OCI-LY3 (cell line): ENCODE data around the gene EPN3.

Experiments used
- H2AFZ ChIP-seq: fragments of 200-600, 300-600 bp; shearing (Covaris generic); 2 replicates; pipeline ENCODE4 v1.6.0; 2014; ENCODE audit warnings: antibody characterized with exemption, low read depth, low read length
- H3K27ac ChIP-seq: fragments of 200-600, 300-600 bp; sonication (generic); 2 replicates; pipeline ENCODE4 v1.5.1; 2014; ENCODE audit warnings: mild to moderate bottlenecking, low read length, moderate library complexity, mixed read lengths
- H3K27me3 ChIP-seq: fragments of 200-600, 300-600 bp; sonication (generic); 2 replicates; pipeline ENCODE4 v1.6.1; 2014; ENCODE audit warnings: low read depth, low read length, mixed read lengths
- H3K36me3 ChIP-seq: fragments of 200-600, 300-600 bp; sonication (generic); replicated peaks from 2 replicates; pipeline ENCODE3; 2014; ENCODE audit warnings: low read depth, low read length, mixed read lengths
- H3K4me1 ChIP-seq: fragments of 300-600, 200-600 bp; sonication (generic); 2 replicates; pipeline ENCODE4 v1.6.1; 2014; ENCODE audit warnings: low read length, mixed read lengths
- H3K4me2 ChIP-seq: fragments of 200-600, 300-600 bp; sonication (generic); 2 replicates; pipeline ENCODE4 v1.6.1; 2014; ENCODE audit warnings: low read length, mixed read lengths
- H3K4me3 ChIP-seq: fragments of 300-600, 200-600 bp; sonication (generic); 2 replicates; pipeline ENCODE4 v1.5.1; 2014; ENCODE audit warnings: antibody characterized with exemption, mild to moderate bottlenecking, low read length, moderate library complexity
- H3K79me2 ChIP-seq: fragments of 300-600, 200-600 bp; shearing (Covaris generic); 2 replicates; pipeline ENCODE4 v1.6.1; 2014; ENCODE audit warnings: mild to moderate bottlenecking, low read length, mixed read lengths
- H3K9ac ChIP-seq: fragments of 300-600, 200-600 bp; shearing (Covaris generic); 2 replicates; pipeline ENCODE4 v1.6.0; 2014; ENCODE audit warnings: mild to moderate bottlenecking, low read length, moderate library complexity
- H3K9me3 ChIP-seq: fragments of 200-600, 300-600 bp; shearing (Covaris generic); 2 replicates; pipeline ENCODE4 v1.6.1; 2014; ENCODE audit warnings: low read length, mixed read lengths; ENCODE audit not compliant: insufficient read depth
- H4K20me1 ChIP-seq: fragments of 200-600, 300-600 bp; sonication (generic); 2 replicates; pipeline ENCODE4 v1.6.1; 2016; ENCODE audit warnings: low read length, mixed read lengths; ENCODE audit not compliant: insufficient read depth
- CTCF ChIP-seq: fragments of 200-600, 300-600 bp; sonication (generic); IDR thresholded peaks from 2 replicates; pipeline ENCODE4 v1.5.1; 2014; ENCODE audit warnings: antibody characterized with exemption, low read length, low read depth
- EZH2phosphoT487 ChIP-seq: fragments of 200-600 bp; shearing (Covaris generic); IDR thresholded peaks from 2 replicates; pipeline ENCODE4 v1.6.1; 2018; ENCODE audit warnings: antibody characterized with exemption, mixed run types, low read depth

Gene EPN3

GRCh38 chr17:50566886-50567285 lies 34.4 kb downstream of the EPN3 start:
- H3K27me3 ChIP-seq, result peaks cover 58% of the 10 kb centered on the region
- no peaks in the 10 kb centered on the region for H3K36me3 ChIP-seq
- no peaks in the 10 kb centered on the region for H4K20me1 ChIP-seq
- no peak overlapping the region for H3K9ac ChIP-seq
- no peak for TF ChIP-seq EZH2phosphoT487
- no peak for TF ChIP-seq CTCF
- H2AFZ ChIP-seq, result no peak overlapping the region
- no peaks in the 10 kb centered on the region for H3K4me1 ChIP-seq
- no peaks in the 10 kb centered on the region for H3K79me2 ChIP-seq
- no peak overlapping the region for H3K4me3 ChIP-seq
- no peaks in the 10 kb centered on the region for H3K9me3 ChIP-seq
- no peak overlapping the region for H3K27ac ChIP-seq
- H3K4me2 ChIP-seq, result no peak overlapping the region

GRCh38 chr17:50568659-50569058 lies 36.1 kb downstream of the EPN3 start:
- H3K4me1 ChIP-seq, result no peaks in the 10 kb centered on the region
- no peak overlapping the region for H2AFZ ChIP-seq
- peaks cover 42% of the 10 kb centered on the region for H3K27me3 ChIP-seq
- H3K9me3 ChIP-seq, result no peaks in the 10 kb centered on the region
- no peak overlapping the region for H3K4me2 ChIP-seq
- no peak overlapping the region for H3K4me3 ChIP-seq
- H3K79me2 ChIP-seq, result no peaks in the 10 kb centered on the region
- H3K36me3 ChIP-seq, result no peaks in the 10 kb centered on the region
- H3K27ac ChIP-seq, result no peak overlapping the region
- H3K9ac ChIP-seq, result no peak overlapping the region
- TF ChIP-seq EZH2phosphoT487 (no peak), CTCF (no peak)
- no peaks in the 10 kb centered on the region for H4K20me1 ChIP-seq

- Histone ChIP-seq H3K9ac (no peak overlapping the region), H3K79me2 (no peaks in the 10 kb centered on the region), H3K4me1 (no peaks in the 10 kb centered on the region), H3K4me2 (no peak overlapping the region), H3K4me3 (no peak overlapping the region), H3K27ac (no peak overlapping the region), H3K27me3 (peaks cover 38% of the 10 kb centered on the region), H3K9me3 (no peaks in the 10 kb centered on the region), H2AFZ (no peak overlapping the region), H3K36me3 (no peaks in the 10 kb centered on the region), H4K20me1 (no peaks in the 10 kb centered on the region)
- no peak for TF ChIP-seq EZH2phosphoT487
- no peak for TF ChIP-seq CTCF
These were observed 37.1 kb downstream of the EPN3 start for GRCh38 chr17:50569592-50569991.

- H2AFZ ChIP-seq, result no peak overlapping the region
- no peaks in the 10 kb centered on the region for H3K36me3 ChIP-seq
- no peak for TF ChIP-seq EZH2phosphoT487
- TF ChIP-seq CTCF, result no peak
- no peaks in the 10 kb centered on the region for H3K4me1 ChIP-seq
- H3K27ac ChIP-seq, result no peak overlapping the region
- H3K9ac ChIP-seq, result no peak overlapping the region
- no peaks in the 10 kb centered on the region for H3K9me3 ChIP-seq
- no peak overlapping the region for H3K4me3 ChIP-seq
- no peaks in the 10 kb centered on the region for H3K79me2 ChIP-seq
- peaks cover 34% of the 10 kb centered on the region for H3K27me3 ChIP-seq
- no peak overlapping the region for H3K4me2 ChIP-seq
- H4K20me1 ChIP-seq, result no peaks in the 10 kb centered on the region
These were observed 37.5 kb downstream of the EPN3 start for GRCh38 chr17:50570032-50570431.
